SH-SY5Y (cell line): ENCODE measurements around the gene GPHN.

Source experiments
- GATA2 ChIP-seq: IDR thresholded peaks from 2 replicates; pipeline ENCODE4 v1.6.1; 2011; ENCODE audit warnings: mild to moderate bottlenecking, low read depth, low read length
- GATA3 ChIP-seq: IDR thresholded peaks from 2 replicates; pipeline ENCODE4 v1.6.1; 2011; ENCODE audit warnings: low read depth, mild to moderate bottlenecking, low read length, moderate library complexity

DNA sequence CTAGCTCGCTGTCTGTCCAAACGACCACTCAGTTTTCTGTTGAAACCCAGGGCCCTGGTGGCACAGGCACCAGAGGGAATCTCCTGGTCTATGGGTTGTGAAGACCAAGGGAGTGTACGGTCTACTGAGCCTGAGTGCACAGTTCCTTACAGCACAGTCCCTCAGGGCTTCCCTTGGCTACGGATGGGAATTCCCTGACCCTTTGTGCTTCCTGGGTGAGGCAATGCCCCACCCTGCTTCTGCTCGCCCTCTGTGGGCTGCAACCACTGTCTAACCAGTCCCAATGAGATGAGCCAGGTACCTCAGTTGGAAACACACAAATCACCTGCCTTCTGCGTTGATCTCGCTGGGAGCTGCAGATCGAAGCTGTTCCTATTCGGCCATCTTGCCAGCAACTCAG is 22.6 kb downstream of the GPHN start:
- TF ChIP-seq GATA2 (no peak), GATA3 (no peak)
